SKM-1 (cell line): Measurements from ENCODE around the gene PDK2.

ENCODE experiments used
- DNase-seq: peaks from one replicate; lab custom pipeline; 2025; ENCODE audit not compliant: unreplicated experiment; lab: John Stamatoyannopoulos, UW

The PDK2 gene

DNA sequence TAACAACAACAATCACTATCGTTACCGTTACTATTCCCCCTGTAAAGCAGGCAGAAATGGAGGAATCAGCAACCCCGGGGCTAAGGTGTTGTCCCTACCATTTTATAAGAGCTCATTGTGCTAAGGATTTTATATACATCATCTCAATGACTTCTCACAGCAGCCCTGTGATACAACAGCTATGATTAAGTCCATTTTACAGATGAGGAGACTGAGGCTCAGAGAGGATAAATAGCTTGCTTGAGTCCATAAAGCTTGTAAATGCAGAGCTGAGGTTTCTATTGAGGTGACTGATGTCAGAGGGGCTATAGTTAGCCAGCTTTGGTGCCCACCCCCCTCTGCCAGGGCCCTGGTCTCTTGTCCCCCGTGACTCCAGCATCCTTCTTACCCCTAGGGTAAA, 16.7 kb upstream of the PDK2 start:
- no peak for DNase-seq

DNA sequence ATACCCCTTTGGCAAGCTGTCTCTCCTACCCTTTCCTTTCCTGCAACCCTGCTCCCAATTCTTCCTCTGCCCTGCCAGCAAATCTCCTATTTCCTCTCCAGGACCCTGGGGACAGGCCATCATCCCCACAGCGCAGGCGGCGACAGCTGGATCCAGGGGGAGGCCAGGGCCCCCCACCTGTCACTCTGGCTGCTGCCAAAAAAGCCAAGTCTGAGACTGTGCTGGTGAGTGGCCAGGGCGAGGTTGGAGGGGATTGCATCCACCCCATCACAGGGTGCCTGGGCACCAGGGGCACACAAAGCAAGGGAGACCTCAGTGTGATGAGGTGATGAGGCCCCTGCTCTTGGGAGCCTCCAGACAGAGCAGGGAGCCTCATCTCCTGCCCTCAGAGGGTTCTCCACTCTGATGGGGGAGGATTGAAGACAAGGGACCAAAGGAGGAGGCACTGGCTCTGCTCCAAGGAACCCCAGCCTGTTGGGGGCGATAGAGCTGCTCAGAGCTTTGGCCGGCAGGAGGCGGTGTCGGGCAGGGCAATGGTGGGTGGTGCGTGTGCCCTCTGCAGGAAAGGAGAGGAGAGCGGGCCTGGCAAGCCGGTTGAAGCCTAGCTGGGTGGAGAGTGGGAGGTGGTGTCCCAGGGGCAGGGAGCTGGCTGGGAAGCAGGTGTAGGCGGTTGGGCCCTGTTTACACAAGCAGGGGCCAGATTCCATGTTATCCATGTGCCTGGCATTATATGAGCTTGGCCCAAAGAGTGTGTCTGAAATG, 15.6 kb upstream of the PDK2 start:
- peak; percentile 53 for DNase-seq

DNA sequence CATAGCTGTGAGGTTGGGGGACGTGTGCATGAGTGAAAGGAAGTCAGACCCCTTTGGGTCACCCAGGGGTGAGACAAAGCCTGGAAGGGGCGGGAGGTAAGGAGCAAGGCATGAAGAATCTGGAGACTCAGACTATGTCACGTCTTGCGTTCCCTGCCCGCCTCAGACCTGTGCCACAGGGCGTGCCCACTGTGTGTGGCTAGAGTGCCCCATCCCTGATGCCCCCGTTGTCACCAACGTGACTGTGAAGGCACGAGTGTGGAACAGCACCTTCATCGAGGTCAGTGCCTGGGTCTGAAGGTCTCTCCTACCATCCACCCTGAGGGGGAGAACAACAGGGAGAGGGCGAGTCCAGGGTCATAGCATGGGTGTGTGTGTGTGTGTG, 15.1 kb upstream of the PDK2 start:
- no peak for DNase-seq

DNA sequence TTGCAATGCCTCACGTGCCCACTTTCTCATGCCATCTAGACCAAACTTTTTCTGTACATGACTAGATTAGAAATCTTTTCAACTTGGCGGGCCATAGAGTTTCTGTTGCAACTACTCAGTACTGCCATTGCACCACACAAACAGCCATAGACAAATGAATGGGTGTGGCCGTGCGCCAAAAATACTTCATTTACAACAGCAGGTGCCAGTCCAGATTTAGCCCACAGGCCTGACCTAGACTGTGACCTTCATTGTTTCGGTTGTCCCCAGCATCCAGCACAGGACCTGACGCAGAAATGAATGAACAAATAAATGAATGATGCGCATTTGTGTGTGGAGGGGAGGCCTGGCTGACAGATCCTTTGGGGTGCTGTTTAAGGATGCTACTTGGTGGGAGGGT, 14.3 kb upstream of the PDK2 start:
- DNase-seq = no peak

DNA sequence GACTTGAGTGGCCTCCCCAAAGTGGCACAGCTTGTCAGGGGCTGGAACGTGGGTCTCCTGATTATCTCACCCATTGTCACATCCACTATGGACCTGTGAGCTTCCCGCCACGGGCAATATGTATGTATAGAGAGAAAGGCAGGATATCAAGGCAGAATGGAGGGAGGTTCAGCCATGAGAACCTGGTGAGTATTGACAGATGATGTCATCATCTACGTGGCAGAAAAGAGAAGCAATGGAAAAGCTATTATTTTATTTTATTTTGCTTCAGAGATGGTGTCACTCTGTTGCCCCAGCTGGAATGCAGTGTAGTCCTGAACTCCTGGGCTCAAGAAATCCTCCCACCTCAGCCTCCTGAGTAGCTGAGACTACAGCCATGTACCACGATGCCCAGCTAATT, 13.4 kb upstream of the PDK2 start:
- no peak for DNase-seq

DNA sequence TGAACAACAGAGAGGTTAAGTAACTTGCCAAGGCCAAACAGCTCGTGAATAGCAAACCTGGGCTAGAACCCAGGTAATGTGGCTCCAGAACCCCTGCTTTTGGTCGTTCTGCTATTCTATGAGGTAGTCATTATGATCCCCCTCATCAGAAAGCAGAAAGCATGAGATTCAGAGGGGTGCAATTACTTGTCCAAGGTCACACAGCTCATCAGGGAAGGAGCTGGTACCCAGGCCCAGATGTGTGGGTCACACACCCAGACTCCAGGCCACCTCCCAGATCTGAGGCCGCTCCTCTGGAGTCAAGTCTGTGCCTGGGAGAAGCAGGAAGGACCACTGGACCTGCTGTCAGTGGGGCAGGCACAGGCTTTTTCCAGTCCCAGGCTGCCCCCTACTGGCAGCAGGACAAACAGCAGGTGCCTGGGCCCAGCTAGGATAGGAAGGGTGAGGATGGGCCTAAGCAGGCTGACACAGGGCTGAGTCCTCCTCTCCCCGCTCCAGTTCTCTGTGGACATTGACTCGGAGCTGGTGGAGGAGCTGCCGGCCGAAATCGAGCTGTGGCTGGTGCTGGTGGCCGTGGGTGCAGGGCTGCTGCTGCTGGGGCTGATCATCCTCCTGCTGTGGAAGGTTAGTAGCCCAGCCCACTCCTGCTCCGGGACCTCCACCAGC, 7.8 kb upstream of the PDK2 start:
- DNase-seq = peak; percentile 38

DNA sequence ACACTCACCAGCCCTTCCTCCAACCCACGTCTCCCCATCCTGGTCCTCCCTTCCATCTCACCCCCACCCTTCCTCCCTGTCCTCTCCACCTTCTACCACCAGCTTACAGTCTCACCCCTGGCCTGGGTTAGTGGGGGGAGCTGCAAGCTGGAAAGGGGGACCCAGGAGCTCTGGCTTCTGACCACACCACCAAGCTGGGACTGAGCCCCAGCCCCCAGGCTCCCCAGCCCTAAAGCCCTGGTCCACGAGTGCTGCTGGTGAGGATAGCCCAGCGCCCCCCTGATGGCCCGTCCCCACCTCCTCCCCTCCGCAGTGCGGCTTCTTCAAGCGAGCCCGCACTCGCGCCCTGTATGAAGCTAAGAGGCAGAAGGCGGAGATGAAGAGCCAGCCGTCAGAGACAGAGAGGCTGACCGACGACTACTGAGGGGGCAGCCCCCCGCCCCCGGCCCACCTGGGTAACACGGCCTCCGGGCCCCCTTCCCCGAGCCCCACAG, 7.2 kb upstream of the PDK2 start:
- no peak for DNase-seq

DNA sequence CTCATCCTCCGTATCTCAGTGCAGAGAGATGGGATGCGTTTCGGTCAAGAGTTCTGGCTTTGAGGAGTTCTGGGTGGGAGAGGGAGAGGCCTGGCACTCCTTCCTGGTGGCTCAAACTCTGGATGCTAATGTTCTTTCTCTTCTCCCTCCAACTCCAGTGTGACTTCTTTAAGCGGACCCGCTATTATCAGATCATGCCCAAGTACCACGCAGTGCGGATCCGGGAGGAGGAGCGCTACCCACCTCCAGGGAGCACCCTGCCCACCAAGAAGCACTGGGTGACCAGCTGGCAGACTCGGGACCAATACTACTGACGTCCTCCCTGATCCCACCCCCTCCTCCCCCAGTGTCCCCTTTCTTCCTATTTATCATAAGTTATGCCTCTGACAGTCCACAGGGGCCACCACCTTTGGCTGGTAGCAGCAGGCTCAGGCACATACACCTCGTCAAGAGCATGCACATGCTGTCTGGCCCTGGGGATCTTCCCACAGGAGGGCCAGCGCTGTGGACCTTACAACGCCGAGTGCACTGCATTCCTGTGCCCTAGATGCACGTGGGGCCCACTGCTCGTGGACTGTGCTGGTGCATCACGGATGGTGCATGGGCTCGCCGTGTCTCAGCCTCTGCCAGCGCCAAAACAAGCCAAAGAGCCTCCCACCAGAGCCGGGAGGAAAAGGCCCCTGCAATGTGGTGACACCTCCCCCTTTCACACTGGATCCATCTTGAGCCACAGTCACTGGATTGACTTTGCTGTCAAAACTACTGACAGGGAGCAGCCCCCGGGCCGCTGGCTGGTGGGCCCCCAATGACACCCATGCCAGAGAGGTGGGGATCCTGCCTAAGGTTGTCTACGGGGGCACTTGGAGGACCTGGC, 6.0 kb upstream of the PDK2 start:
- DNase-seq = no peak

DNA sequence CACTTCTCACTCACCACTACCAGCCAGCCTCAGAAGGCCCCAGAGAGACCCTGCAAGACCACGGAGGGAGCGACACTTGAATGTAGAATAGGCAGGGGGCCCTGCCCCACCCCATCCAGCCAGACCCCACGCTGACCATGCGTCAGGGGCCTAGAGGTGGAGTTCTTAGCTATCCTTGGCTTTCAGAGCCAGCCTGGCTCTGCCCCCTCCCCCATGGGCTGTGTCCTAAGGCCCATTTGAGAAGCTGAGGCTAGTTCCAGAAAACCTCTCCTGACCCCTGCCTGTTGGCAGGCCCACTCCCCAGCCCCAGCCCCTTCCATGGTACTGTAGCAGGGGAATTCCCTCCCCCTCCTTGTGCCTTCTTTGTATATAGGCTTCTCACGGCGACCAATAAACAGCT, 5.1 kb upstream of the PDK2 start:
- DNase-seq = no peak

DNA sequence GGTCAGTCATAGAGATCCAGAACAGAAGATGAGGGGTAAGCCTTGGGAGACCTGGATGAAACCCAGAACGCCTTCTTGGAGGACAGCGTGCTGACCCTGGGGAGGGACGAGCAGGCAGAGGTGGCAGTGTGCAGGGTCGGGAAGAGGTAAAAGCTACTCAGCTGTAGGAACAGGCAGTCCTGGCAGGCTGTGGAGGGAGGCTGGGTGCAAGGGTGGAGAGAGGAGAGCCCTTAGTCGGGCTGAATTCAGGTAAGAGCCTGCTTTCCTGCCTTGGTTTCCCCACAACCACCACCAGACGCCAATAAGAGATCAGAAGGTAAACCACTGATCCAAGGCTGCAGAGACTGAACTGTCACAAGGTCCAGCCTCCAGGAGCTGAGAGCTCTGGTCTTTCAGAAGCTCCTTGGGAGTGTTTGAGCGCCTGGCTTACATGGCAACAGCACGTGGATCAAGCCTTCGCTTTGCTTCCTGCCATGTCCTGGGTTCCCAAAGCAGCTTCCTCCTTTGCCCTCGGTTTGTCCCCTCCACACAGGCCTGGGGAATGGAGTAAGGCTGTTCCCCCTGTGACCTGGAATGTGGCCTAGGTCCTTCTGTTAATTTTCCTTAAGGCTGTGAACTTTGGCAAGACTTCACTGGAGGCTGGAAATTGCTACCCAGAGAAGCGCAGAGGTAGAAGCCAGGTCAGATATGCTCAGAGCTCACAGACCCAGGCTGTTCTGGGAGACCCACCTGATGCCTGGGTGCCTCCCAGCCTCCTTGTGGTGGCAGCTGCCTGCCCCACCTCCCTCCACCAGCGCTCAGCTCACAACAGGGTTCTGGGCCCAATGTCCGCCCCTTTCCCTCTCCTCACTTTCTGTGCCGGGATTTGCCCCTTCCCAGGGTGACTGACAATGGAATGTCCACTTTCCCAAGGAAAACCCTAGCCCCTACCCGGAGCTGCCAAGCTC, 3.9 kb upstream of the PDK2 start:
- no peak for DNase-seq

DNA sequence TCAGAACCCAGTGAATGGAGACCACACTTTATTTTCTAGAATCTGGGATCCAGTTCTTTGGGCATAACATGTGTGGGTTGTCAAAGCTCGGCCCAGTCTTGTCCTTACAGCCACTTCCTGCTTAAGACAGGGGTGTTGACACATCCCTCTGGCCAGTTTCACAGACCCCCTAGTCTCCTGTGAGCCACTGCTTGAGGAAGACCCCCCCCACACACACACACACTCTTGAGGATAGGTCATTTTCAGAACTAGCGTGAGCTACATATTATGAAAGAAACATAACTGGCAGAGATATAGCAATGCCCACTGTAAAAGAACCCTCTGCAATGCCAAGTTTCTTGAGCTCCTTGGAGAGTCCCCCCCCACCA, 3.2 kb upstream of the PDK2 start:
- DNase-seq = no peak

DNA sequence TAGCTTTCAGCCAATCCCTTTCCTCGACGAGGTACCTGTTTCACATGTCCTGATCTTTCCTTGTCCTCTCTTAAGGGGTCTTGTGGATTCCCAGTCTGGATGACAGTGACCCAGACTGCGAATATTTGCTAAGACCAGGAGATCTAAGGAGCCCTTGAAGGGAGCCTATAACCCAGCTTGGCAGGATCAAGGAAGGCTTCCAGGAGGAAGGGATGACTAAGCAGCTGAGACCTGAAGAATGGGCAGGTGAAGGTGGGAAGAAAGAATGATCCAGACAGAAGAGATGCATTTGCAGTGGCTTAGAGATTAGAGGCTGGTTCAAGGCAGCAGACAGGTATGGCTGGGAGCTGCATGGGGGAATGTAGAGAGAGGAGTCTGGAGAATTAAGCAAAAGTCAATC, 1.9 kb upstream of the PDK2 start:
- DNase-seq = no peak

DNA sequence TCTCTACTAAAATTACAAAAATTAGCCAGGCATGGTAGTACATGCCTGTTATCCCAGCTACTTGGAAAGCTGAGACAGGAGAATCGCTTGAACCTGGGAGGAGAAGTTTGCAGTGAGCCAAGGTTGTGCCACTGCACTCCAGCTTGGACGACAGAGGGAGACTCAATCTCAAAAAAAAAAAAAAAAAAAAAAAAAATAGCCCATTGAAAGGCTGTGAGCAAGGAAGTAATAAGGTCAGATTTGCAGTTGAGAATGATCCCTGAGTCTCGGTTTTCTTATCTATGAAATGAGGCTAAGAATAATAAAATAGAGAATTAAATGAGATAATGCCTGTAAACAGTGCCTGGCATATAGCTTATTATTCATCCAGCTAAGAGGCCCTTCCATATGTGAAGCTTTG, 1.3 kb upstream of the PDK2 start:
- DNase-seq = no peak

DNA sequence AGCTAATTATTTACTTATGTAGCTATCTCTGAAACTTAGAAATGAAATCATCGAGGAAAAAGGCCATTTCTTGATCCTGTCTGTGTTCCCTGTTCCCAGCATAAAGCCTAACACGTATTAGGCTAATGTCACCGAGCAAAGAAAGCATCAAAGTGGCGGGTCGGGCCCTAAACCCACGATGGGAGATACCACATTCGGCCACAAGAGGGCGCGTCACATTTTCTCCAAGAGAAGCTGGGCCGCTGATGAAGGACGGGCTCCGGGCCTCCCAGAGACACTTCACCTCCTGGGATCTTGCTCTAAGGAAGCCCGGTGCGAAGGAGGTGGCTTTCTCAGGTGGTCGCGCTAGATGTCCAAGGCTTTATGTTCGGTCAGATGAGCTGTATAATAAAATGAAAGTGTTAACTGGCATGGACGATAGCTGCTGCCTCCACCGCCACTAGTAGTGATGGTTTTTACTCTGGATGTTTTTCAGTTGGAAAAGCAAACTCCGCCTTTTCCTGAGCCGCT, 853 bp upstream of the PDK2 start:
- peak; percentile 71 for DNase-seq

DNA sequence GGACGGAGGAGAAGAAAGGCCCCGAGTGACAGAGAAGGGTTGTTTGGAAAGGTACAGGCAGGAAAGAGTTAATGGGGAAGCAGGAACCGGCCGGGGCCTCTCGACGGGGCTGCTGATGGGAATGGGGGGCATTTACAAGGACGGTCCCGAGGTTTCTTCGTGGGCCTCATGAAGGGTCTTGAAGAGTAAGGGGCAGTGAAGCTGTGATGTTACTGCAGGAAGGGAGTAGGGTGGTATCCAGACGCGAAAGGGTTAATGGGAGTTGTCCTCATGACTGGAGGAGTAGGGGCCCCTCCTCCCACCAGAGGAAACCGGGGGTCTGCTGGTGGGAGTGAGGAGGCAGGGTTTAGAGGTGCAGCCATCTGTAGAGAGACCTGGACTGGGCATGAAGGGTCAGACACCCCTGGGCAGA, 481 bp downstream of the PDK2 start:
- no peak for DNase-seq

DNA sequence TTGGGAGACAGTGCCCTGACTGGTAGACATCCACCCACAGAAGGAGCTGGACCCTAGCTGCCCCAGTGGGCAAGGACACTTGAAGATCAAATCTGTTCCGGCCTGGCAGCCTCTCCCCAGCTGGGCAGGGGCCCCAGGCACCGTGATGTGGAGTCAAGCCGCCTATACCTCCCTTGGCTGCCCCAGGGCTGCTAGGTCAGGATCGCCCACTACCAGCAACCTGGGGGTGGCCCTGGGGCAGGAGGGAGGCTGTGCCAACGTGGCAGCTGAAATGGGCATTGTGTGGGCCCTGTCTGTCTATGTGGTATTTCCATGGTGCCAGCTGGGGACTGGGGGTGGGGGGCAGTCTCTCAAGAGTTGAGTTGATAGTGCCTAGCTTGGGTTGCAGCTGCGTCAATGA, 941 bp downstream of the PDK2 start:
- no peak for DNase-seq

DNA sequence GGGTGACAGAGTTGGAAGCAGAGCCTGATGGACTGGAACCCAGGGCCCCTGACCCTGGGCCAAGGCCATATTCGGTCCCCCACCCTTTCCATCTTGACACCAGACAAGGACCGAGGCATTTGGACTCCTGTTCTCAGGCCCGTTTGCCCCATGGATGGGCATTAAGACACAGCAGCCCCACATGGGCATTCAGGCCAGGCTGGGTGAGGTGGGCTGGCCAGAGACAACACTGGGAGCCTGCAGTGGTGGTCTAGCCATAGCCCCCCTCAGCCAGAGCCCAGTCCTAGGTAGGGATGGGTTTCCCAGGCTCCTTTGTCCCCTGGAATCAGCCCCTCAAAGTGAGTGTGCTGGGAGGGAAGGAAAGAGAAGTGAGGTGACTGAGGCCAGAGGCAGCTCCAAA, 1.6 kb downstream of the PDK2 start:
- DNase-seq = no peak

DNA sequence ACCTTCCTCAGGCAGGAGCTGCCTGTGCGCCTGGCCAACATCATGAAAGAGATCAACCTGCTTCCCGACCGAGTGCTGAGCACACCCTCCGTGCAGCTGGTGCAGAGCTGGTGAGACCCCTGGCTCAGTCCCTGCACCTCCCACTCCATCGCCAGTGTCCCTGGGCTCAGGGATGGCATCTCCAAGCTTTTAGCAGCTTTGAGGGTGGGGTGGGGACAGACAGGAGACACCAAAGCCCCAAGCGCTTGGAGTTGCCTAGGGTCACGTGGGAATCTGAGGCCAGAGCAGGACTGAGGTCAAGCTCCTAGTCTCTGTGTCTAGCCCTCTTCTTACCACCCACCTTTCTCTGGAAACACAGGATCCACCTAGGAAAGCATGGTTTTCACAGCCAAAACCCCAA, 2.3 kb downstream of the PDK2 start:
- DNase-seq = no peak

DNA sequence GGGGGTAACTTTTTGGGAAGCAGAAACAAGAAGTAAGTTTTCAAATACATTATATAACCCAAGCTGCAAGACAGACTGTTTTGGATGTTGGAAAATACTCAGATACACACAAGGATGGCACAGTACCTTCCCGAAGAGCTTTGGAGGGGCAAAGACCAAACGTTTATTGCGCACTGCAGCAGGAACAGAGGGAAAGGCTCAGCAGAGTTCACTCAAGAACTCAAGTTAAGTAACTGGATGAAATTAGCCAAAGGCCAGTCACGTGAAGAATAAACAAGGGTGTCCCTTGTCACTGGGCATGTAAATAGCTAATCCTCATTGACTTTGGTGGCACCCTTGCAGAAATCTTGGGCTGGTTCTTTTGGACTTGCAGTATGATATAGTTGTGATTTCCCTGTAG, 2.8 kb downstream of the PDK2 start:
- DNase-seq = no peak

DNA sequence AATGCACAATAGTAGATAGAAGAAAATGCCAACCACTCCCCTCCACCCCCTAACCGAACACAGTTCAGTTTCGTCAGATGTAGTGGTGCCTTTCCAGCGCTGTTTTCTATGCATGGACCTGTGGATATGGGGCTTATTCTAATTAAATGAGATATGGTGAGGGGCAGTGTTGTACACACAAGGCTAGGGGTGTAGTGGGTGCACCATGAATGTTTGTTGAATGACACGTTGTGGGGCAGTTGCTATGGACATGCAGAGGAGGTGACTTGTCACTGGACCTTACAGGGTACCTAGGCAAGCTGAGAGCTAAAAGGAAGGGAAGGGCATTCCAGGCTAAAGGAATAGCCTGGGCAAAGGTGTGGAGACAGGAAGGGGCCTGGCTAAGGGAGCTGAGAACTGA, 3.4 kb downstream of the PDK2 start:
- no peak for DNase-seq

DNA sequence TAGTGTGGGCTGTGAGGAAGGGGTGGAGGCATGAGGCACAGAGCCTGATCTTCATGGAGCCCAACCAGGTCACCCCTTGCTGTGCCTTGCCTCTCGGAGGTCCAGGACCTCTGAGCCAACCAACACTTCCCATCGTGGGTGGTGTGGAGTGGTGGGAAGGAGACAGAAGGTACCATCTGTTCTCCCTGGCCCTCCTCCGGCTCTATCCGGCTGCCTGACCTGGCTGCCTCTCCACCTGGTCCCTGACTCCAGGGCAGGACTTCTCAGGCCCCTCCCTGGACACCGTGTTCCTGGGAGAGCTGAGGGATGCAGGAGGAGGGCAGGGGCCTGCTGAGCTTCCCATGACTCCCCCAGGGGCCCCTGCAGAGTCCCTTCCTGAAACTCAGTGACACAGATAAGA, 3.9 kb downstream of the PDK2 start:
- DNase-seq = no peak
